ENCODE data around the gene SHISAL2A.

- no peak for TF ChIP-seq CTCF (conservative IDR thresholded peaks at IDR 0.05 in 1 of 2, IDR thresholded peaks at IDR 0.05 in 1 of 2; ENCODE audit: low read depth in 1 of 2, low read length in 2 of 2)
- no peak for TF ChIP-seq EZH2 (IDR thresholded peaks at IDR 0.05; ENCODE audit: low read length, missing control alignments)
Measured at GRCh38 chr1:52588535-52588934, 44.4 kb upstream of the SHISAL2A start.

All from fibroblast of lung (primary cell).